Hepatocyte (in vitro differentiated cells): ENCODE data around the gene UVSSA. TPM values are rescaled to one million over a fixed set of nuclear protein-coding genes. Genes with fewer than 3 reads are reported as not detected.

Source experiments
- DNase-seq: peaks from one replicate; pipeline ENCODE4 v3.0.0-alpha.2; 2016; ENCODE audit warnings: low spot score
- H2AFZ ChIP-seq: fragments of 200-600 bp; sonication (generic); 2 replicates; pipeline ENCODE4 v1.6.0; 2016; ENCODE audit warnings: antibody characterized with exemption, mild to moderate bottlenecking
- H3K27ac ChIP-seq: fragments of 200-600 bp; sonication (generic); 2 replicates; pipeline ENCODE4 v1.5.1; 2016; ENCODE audit warnings: mild to moderate bottlenecking
- H3K27me3 ChIP-seq: fragments of 200-600 bp; sonication (generic); 2 replicates; pipeline ENCODE4 v1.6.1; 2016
- H3K36me3 ChIP-seq: fragments of 200-600 bp; sonication (generic); replicated peaks from 2 replicates; pipeline ENCODE4 v1.5.1; 2016; ENCODE audit warnings: low read depth; ENCODE audit not compliant: insufficient read depth
- H3K4me1 ChIP-seq: fragments of 200-600 bp; sonication (generic); 2 replicates; pipeline ENCODE4 v1.5.1; 2016; ENCODE audit warnings: mild to moderate bottlenecking, moderate library complexity; ENCODE audit not compliant: insufficient read depth
- H3K4me2 ChIP-seq: fragments of 200-600 bp; sonication (generic); 2 replicates; pipeline ENCODE4 v1.6.0; 2016
- H3K4me3 ChIP-seq: fragments of 200-600 bp; sonication (generic); 2 replicates; pipeline ENCODE4 v1.5.1; 2016; ENCODE audit warnings: mild to moderate bottlenecking
- H3K79me2 ChIP-seq: fragments of 200-600 bp; sonication (generic); 2 replicates; pipeline ENCODE4 v1.6.0; 2017; ENCODE audit warnings: mild to moderate bottlenecking
- H3K9me2 ChIP-seq: fragments of 200-600 bp; sonication (generic); replicated peaks from 2 replicates; pipeline ENCODE4 v1.6.0; 2017; ENCODE audit warnings: mild to moderate bottlenecking; ENCODE audit not compliant: insufficient read depth
- H3K9me3 ChIP-seq: fragments of 200-600 bp; sonication (generic); 2 replicates; pipeline ENCODE4 v1.5.1; 2016; ENCODE audit warnings: low read depth, mild to moderate bottlenecking
- H4K20me1 ChIP-seq: fragments of 200-600 bp; sonication (generic); 2 replicates; pipeline ENCODE4 v1.6.0; 2016; ENCODE audit warnings: mild to moderate bottlenecking; ENCODE audit not compliant: insufficient read depth, poor library complexity, severe bottlenecking
- EZH2 ChIP-seq: fragments of 200-600 bp; sonication (generic); IDR thresholded peaks from 2 replicates; pipeline ENCODE4 v1.6.1; 2016; ENCODE audit warnings: antibody characterized with exemption, mild to moderate bottlenecking, borderline replicate concordance
- EZH2phosphoT487 ChIP-seq: fragments of 200-600 bp; sonication (generic); IDR thresholded peaks from one replicate; pipeline ENCODE4 v1.6.1; 2018; ENCODE audit warnings: antibody characterized with exemption, mild to moderate bottlenecking, low read depth, moderate library complexity; ENCODE audit not compliant: unreplicated experiment, severe bottlenecking
- WGBS: methylation state at CpG from one replicate; pipeline ENCODE4 v1.1.6; 2016; ENCODE audit warnings: low lambda C conversion rate; ENCODE audit errors: missing lambda C conversion rate; 5-methylcytosine and 5-hydroxymethylcytosine counted together
- polyA plus RNA-seq: library from polyadenylated mRNA; unstranded; fragments of >200 nt; fragmentation: Nextera tagmentation; extraction: Ambion mirVana; gene quantifications from 2 replicates; pipeline ENCODE4 v1.2.1, GENCODE V29; 2016
- total RNA-seq: library from RNA; depleted of rRNA; stranded (reverse); fragments of >200 nt; gene quantifications from 2 replicates; pipeline ENCODE4 v1.2.3, GENCODE V29; 2014
- TF ChIP-seq, protein P1 (sequence below): fragments of 200-600 bp; sonication (generic); IDR thresholded peaks from 2 replicates; pipeline ENCODE4 v1.5.1; 2016; ENCODE audit warnings: antibody characterized with exemption, mild to moderate bottlenecking; ENCODE audit not compliant: poor library complexity

UVSSA gene
- total and polyA plus RNA-seq, 2 experiments from 2014 or later, result 10.6 to 11.0 TPM

DNA sequence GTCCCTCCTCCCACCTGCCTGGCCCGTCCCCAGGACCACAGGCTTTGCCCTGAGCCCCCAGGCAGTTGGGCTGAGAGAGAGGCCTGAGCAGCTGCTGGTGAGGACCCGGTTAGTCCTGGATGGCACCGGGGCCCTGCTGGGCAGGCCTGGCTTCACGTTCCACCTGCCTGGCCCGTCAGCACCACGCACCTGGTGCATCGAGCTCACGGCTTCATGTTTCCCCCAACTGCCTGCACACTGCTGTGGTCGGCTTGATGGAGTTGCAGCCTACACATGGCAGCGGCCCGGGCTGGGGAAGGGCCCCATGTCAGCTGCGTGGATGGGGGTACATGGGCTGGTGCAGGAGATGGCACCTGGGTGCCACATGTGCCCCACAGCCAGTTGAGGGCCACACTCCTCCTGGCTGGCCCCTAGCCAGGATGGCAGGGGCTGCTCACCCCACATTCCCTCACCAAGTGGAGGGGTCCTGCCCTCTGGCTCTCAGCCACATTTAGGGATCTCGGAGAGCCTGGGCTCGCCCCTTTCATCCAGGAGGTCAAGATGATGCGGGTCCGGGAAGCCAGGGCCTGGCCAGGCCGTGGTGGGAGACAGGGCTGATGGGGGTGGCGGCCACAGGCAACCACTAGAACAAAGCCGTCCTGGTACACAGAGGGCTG lies 30.7 kb downstream of the UVSSA start:
- 92% methylated on average over 19 of the region's 19 CpGs for WGBS
- Histone ChIP-seq H4K20me1 (no peaks in the 10 kb centered on the region), H3K79me2 (no peaks in the 10 kb centered on the region), H3K4me1 (no peaks in the 10 kb centered on the region), H3K27ac (no peak overlapping the region), H3K4me2 (no peak overlapping the region), H3K27me3 (no peaks in the 10 kb centered on the region), H2AFZ (no peak overlapping the region), H3K9me2 (no peaks in the 10 kb centered on the region), H3K4me3 (no peak overlapping the region), H3K36me3 (no peaks in the 10 kb centered on the region), H3K9me3 (no peaks in the 10 kb centered on the region)
- DNase-seq, result no peak
- TF ChIP-seq, protein P1, sequence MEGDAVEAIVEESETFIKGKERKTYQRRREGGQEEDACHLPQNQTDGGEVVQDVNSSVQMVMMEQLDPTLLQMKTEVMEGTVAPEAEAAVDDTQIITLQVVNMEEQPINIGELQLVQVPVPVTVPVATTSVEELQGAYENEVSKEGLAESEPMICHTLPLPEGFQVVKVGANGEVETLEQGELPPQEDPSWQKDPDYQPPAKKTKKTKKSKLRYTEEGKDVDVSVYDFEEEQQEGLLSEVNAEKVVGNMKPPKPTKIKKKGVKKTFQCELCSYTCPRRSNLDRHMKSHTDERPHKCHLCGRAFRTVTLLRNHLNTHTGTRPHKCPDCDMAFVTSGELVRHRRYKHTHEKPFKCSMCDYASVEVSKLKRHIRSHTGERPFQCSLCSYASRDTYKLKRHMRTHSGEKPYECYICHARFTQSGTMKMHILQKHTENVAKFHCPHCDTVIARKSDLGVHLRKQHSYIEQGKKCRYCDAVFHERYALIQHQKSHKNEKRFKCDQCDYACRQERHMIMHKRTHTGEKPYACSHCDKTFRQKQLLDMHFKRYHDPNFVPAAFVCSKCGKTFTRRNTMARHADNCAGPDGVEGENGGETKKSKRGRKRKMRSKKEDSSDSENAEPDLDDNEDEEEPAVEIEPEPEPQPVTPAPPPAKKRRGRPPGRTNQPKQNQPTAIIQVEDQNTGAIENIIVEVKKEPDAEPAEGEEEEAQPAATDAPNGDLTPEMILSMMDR, result no peak
- TF ChIP-seq EZH2 (no peak), EZH2phosphoT487 (no peak)

DNA sequence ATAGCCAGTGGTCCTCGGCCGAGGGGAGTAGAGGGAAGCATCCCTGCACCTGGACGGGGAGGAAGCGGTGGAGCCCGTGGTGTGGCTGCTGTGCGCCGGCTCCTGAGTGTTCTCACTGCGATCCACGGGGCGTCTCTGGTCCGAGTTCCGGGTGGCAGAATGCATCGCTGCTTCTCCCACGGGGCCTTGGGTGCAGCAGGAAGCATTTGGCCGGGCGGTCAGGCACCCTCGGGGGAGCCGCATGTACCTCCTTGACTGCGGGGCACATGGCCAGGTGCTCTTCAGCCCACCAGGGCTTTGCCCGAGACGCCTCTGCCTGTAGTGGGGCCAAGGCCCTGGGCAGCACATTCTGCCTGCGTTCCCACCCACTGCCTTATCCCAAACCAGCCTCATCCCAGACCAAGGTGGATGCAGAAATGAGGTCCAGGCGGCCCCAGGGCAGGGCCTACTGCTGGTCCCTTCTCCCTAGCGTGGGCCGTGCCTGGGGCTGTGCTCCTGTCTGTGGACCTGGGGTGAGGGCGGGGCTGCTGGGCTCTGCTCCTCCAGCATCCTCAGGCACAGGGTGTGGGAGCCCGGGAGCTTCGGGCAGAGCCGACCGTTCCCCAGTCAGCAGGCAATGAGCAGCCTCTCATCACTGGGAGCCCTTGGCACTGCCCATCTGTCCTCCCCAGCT lies 31.7 kb downstream of the UVSSA start:
- H3K79me2 ChIP-seq, result no peaks in the 10 kb centered on the region
- no peak for DNase-seq
- no peaks in the 10 kb centered on the region for H3K4me1 ChIP-seq
- 95% methylated on average over 27 of the region's 30 CpGs for WGBS
- no peaks in the 10 kb centered on the region for H3K27me3 ChIP-seq
- H3K9me3 ChIP-seq, result no peaks in the 10 kb centered on the region
- no peaks in the 10 kb centered on the region for H3K9me2 ChIP-seq
- H3K4me2 ChIP-seq, result no peak overlapping the region
- no peak overlapping the region for H3K4me3 ChIP-seq
- no peaks in the 10 kb centered on the region for H3K36me3 ChIP-seq
- no peak overlapping the region for H3K27ac ChIP-seq
- no peak overlapping the region for H2AFZ ChIP-seq
- H4K20me1 ChIP-seq, result no peaks in the 10 kb centered on the region
- TF ChIP-seq, protein P1, result no peak

DNA sequence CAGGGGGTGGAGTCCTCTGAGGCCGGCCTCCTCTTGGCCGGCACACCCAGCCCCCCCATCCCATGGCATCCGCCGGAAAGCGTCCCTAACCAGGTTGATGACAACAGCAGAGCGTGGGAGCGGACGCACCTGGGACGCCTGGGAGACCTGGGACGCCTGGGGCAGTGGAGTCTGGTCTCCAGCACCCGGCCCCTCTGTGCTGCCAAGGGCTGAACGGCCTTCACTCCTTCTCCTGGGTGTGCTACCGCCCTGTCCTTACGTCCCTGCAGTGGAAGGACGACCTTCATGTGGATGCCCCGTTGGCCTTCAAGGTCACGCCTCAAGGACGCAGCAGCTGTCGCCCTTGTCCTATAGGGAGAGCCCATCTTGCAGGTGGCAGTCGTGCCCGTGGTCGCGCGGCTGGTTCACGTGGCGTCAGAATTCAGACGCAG lies 32.4 kb downstream of the UVSSA start:
- no peaks in the 10 kb centered on the region for H3K79me2 ChIP-seq
- no peak overlapping the region for H2AFZ ChIP-seq
- no peaks in the 10 kb centered on the region for H3K27me3 ChIP-seq
- TF ChIP-seq, protein P1, result no peak
- no peak for TF ChIP-seq EZH2
- no peak for TF ChIP-seq EZH2phosphoT487
- H3K4me1 ChIP-seq, result no peaks in the 10 kb centered on the region
- H3K27ac ChIP-seq, result no peak overlapping the region
- no peak overlapping the region for H3K4me2 ChIP-seq
- DNase-seq, result no peak
- H3K9me2 ChIP-seq, result no peaks in the 10 kb centered on the region
- H4K20me1 ChIP-seq, result no peaks in the 10 kb centered on the region
- H3K36me3 ChIP-seq, result no peaks in the 10 kb centered on the region
- no peaks in the 10 kb centered on the region for H3K9me3 ChIP-seq
- WGBS, result 95% methylated on average over 26 of the region's 27 CpGs
- no peak overlapping the region for H3K4me3 ChIP-seq
